Karpas-422 (cell line): ENCODE results near the gene PTRHD1. TPM values are rescaled to one million over a fixed set of nuclear protein-coding genes. Genes with fewer than 3 reads are reported as not detected.

Experiments
- DNase-seq: peaks from one replicate; pipeline ENCODE4 v3.0.0-alpha.2; 2015
- H2AFZ ChIP-seq: fragments of 200-600 bp; sonication (generic); 2 replicates; pipeline ENCODE4 v1.6.1; 2014; ENCODE audit warnings: antibody characterized with exemption, low read length, mixed read lengths
- H3K27ac ChIP-seq: fragments of 200-600 bp; sonication (generic); 2 replicates; pipeline ENCODE4 v1.5.1; 2014; ENCODE audit warnings: mild to moderate bottlenecking, low read length, moderate library complexity
- H3K27me3 ChIP-seq: fragments of 200-600 bp; sonication (generic); 2 replicates; pipeline ENCODE4 v1.6.1; 2014; ENCODE audit warnings: low read length, mixed read lengths
- H3K36me3 ChIP-seq: fragments of 200-600 bp; sonication (generic); 2 replicates; pipeline ENCODE4 v1.6.1; 2014; ENCODE audit warnings: low read length, mixed read lengths; ENCODE audit not compliant: insufficient read depth
- H3K4me1 ChIP-seq: fragments of 200-600 bp; sonication (generic); 2 replicates; pipeline ENCODE4 v1.6.1; 2014; ENCODE audit warnings: mild to moderate bottlenecking, low read length, mixed read lengths
- H3K4me2 ChIP-seq: fragments of 200-600 bp; sonication (generic); 2 replicates; pipeline ENCODE4 v1.6.1; 2014; ENCODE audit warnings: low read length, low read depth, mild to moderate bottlenecking; ENCODE audit not compliant: poor library complexity, severe bottlenecking
- H3K4me3 ChIP-seq: fragments of 200-600 bp; sonication (generic); 2 replicates; pipeline ENCODE4 v1.5.1; 2014; ENCODE audit warnings: mild to moderate bottlenecking, antibody characterized with exemption, low read length, mixed read lengths
- H3K79me2 ChIP-seq: fragments of 200-600 bp; sonication (generic); 2 replicates; pipeline ENCODE4 v1.6.1; 2014; ENCODE audit warnings: mild to moderate bottlenecking, low read length, mixed read lengths
- H3K9ac ChIP-seq: fragments of 200-600 bp; sonication (generic); 2 replicates; pipeline ENCODE4 v1.6.0; 2014; ENCODE audit warnings: low read length
- H3K9me2 ChIP-seq: fragments of 200-600 bp; sonication (generic), shearing (Covaris generic); replicated peaks from 2 replicates; pipeline ENCODE4 v1.6.0; 2014; ENCODE audit warnings: mild to moderate bottlenecking, low read length, moderate library complexity; ENCODE audit not compliant: insufficient read depth
- H3K9me3 ChIP-seq: fragments of 300-700, 200-600 bp; sonication (generic); 2 replicates; pipeline ENCODE4 v1.6.1; 2014; ENCODE audit warnings: low read length, mixed read lengths
- H4K20me1 ChIP-seq: fragments of 200-600 bp; sonication (generic); 2 replicates; pipeline ENCODE4 v1.6.1; 2014; ENCODE audit warnings: mild to moderate bottlenecking, antibody characterized with exemption, low read length, low read depth; ENCODE audit not compliant: insufficient read depth
- total RNA-seq: library from RNA; depleted of rRNA; stranded (reverse); fragments of >200 nt; shearing (Covaris generic); gene quantifications from 2 replicates; pipeline ENCODE4 v1.2.3, GENCODE V29; 2014; ENCODE audit warnings: low replicate concordance

The PTRHD1 gene
- total RNA-seq, 1 experiment from 2014 or later: 14.4 TPM

DNA sequence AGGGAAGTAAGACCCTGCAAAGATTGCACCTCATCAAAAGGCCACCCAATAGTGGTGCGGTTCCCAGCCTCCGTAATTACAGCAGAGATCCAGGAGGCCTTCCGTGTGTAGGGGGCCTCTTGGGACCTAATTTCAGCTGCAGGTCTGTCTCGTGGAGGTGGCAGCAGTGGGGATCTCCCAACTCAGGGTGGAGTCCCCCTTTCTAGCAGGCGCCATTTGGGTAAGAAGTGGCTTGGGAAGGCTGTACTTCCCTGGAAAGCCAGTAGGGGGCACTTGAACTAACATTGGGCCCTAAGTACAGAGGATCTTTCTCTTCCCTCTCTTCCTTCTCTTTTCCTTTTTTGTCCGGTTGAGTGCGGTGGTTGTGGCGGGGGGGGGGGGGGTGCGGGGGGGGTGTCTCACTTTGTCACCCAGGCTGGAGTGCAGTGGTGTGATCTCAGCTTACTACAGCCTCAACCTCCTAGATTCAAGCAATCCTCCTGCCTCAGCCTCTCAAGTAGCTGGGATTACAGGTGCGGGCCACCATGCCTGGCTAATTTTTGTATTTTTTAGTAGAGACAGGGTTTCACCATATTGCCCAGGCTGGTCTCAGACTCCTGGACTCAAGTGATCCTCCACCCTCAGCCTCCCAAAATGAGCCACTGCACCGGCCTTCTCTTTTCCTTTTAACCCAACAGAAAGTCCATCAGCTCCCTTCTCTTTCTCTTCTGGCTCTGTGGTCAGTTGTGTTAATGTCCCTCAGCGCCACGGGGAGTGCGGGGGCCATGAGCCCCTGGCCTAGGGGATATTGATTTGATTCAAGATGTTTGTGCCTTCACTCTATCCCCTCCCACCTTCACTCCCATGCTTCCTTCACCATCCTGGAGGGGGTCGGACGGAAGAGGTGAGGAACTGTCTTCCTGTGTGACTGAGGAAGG, 32.0 kb upstream of the PTRHD1 start:
- Histone ChIP-seq H3K9me2 (no peaks in the 10 kb centered on the region), H3K9me3 (no peaks in the 10 kb centered on the region), H3K4me1 (peaks cover 9% of the 10 kb centered on the region), H3K4me3 (no peak overlapping the region), H3K27me3 (no peaks in the 10 kb centered on the region), H3K36me3 (peaks cover 40% of the 10 kb centered on the region), H3K79me2 (no peaks in the 10 kb centered on the region), H3K27ac (no peak overlapping the region), H2AFZ (no peak overlapping the region), H3K9ac (no peak overlapping the region), H3K4me2 (no peak overlapping the region), H4K20me1 (no peaks in the 10 kb centered on the region)
- peak; percentile 69 for DNase-seq

- H3K9ac ChIP-seq: no peak overlapping the region
- H3K27ac ChIP-seq: no peak overlapping the region
- H2AFZ ChIP-seq: no peak overlapping the region
- no peaks in the 10 kb centered on the region for H4K20me1 ChIP-seq
- no peaks in the 10 kb centered on the region for H3K9me3 ChIP-seq
- no peaks in the 10 kb centered on the region for H3K27me3 ChIP-seq
- H3K79me2 ChIP-seq: no peaks in the 10 kb centered on the region
- H3K4me1 ChIP-seq: peaks cover 9% of the 10 kb centered on the region
- peaks cover 44% of the 10 kb centered on the region for H3K36me3 ChIP-seq
- no peak overlapping the region for H3K4me3 ChIP-seq
- H3K9me2 ChIP-seq: no peaks in the 10 kb centered on the region
- no peak overlapping the region for H3K4me2 ChIP-seq
- DNase-seq: no peak
These were observed 30.9 kb upstream of the PTRHD1 start for GRCh38 chr2:24824071-24824588.

DNA sequence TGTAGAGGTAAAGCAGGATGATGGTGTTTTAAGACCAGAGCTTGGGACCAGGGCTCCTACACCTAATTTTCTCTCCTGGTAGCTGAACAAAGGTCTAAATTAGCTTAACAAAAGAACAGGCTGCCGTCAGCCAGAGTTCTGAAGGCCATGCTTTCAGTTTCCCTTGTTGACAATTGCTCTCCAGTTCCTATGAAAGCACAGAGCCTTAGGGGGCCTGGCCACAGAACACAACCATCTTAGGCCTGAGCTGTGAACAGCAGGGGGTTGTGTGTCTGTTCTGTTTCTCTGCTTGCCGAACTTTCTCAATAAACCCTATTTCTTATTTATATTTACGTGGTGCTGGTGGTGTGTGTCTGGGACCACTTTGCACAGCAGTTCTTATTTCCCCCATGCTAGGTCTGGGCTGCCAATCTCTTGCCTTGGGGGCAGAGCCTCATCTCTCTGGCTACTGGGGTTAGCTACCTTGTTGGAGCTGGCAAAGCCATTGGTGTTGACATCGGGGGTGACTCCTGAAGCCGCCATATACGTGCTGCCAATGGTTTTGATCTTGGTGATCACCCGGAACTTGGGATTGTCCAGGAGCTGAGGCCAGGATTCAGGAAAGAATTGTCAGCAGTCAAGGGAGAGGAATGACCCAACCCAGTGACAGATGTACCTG, 29.0 kb upstream of the PTRHD1 start:
- H3K27ac ChIP-seq: no peak overlapping the region
- H3K9me3 ChIP-seq: no peaks in the 10 kb centered on the region
- H3K4me3 ChIP-seq: no peak overlapping the region
- no peak overlapping the region for H3K9ac ChIP-seq
- H3K36me3 ChIP-seq: peaks cover 51% of the 10 kb centered on the region
- peaks cover 5% of the 10 kb centered on the region for H3K4me1 ChIP-seq
- no peaks in the 10 kb centered on the region for H3K79me2 ChIP-seq
- DNase-seq: no peak
- no peaks in the 10 kb centered on the region for H4K20me1 ChIP-seq
- no peaks in the 10 kb centered on the region for H3K9me2 ChIP-seq
- H3K4me2 ChIP-seq: no peak overlapping the region
- no peak overlapping the region for H2AFZ ChIP-seq
- H3K27me3 ChIP-seq: no peaks in the 10 kb centered on the region

DNA sequence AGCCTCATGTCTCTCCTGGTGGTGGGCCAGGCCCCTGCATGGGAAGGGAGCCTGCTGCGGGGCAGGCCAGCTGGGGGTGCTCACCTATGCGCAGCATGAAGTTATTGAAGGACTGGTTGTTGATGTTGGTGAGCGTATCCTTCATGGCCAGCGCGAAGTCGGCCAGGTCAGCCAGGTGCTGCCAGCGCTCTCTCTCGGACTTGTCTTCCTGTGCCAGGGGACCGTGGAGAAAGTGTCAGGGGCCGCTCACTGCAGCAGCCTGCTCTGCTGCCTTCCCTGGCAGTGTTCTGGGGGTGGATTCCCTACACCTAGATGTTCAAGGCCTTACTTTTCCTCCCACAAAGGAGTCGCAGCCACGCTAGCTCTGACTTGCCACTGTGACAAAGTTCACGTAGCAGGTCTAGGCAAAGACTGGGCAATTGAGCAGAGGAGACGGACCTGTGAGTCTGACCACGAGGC, 28.3 kb upstream of the PTRHD1 start:
- peaks cover 51% of the 10 kb centered on the region for H3K36me3 ChIP-seq
- no peaks in the 10 kb centered on the region for H4K20me1 ChIP-seq
- no peak overlapping the region for H3K27ac ChIP-seq
- H3K9ac ChIP-seq: no peak overlapping the region
- H3K4me2 ChIP-seq: no peak overlapping the region
- H3K4me1 ChIP-seq: no peaks in the 10 kb centered on the region
- no peaks in the 10 kb centered on the region for H3K9me2 ChIP-seq
- DNase-seq: no peak
- no peaks in the 10 kb centered on the region for H3K9me3 ChIP-seq
- H2AFZ ChIP-seq: no peak overlapping the region
- no peaks in the 10 kb centered on the region for H3K27me3 ChIP-seq
- no peaks in the 10 kb centered on the region for H3K79me2 ChIP-seq
- H3K4me3 ChIP-seq: no peak overlapping the region

- no peak overlapping the region for H3K9ac ChIP-seq
- H3K9me3 ChIP-seq: no peaks in the 10 kb centered on the region
- no peak overlapping the region for H3K4me3 ChIP-seq
- H3K27ac ChIP-seq: no peak overlapping the region
- H3K36me3 ChIP-seq: peaks cover 51% of the 10 kb centered on the region
- no peak overlapping the region for H3K4me2 ChIP-seq
- no peak overlapping the region for H2AFZ ChIP-seq
- no peaks in the 10 kb centered on the region for H3K9me2 ChIP-seq
- H3K27me3 ChIP-seq: no peaks in the 10 kb centered on the region
- no peaks in the 10 kb centered on the region for H4K20me1 ChIP-seq
- DNase-seq: no peak
- H3K4me1 ChIP-seq: no peaks in the 10 kb centered on the region
- H3K79me2 ChIP-seq: no peaks in the 10 kb centered on the region
These were observed 27.6 kb upstream of the PTRHD1 start for GRCh38 chr2:24820598-24821432.

- H3K27me3 ChIP-seq: no peaks in the 10 kb centered on the region
- H3K9me2 ChIP-seq: no peaks in the 10 kb centered on the region
- no peak overlapping the region for H3K4me2 ChIP-seq
- H3K4me1 ChIP-seq: no peaks in the 10 kb centered on the region
- no peak overlapping the region for H3K9ac ChIP-seq
- H3K27ac ChIP-seq: no peak overlapping the region
- H3K9me3 ChIP-seq: no peaks in the 10 kb centered on the region
- H2AFZ ChIP-seq: no peak overlapping the region
- no peaks in the 10 kb centered on the region for H3K79me2 ChIP-seq
- no peaks in the 10 kb centered on the region for H4K20me1 ChIP-seq
- no peak for DNase-seq
- no peak overlapping the region for H3K4me3 ChIP-seq
- peaks cover 48% of the 10 kb centered on the region for H3K36me3 ChIP-seq
These were observed 27.0 kb upstream of the PTRHD1 start for GRCh38 chr2:24820175-24820513.

- Histone ChIP-seq H3K9ac (no peak overlapping the region), H2AFZ (no peak overlapping the region), H3K36me3 (peaks cover 50% of the 10 kb centered on the region), H3K27me3 (no peaks in the 10 kb centered on the region), H3K79me2 (no peaks in the 10 kb centered on the region), H3K9me2 (no peaks in the 10 kb centered on the region), H4K20me1 (no peaks in the 10 kb centered on the region), H3K4me2 (no peak overlapping the region), H3K9me3 (no peaks in the 10 kb centered on the region), H3K4me3 (no peak overlapping the region), H3K4me1 (no peaks in the 10 kb centered on the region), H3K27ac (no peak overlapping the region)
- DNase-seq: no peak
These were observed 26.4 kb upstream of the PTRHD1 start for GRCh38 chr2:24819442-24820174.
